Measurements from ENCODE around the gene DOP1A. TPM values are rescaled to one million over a fixed set of nuclear protein-coding genes. Genes with fewer than 3 reads are reported as not detected.

DOP1A gene
- total RNA-seq, 2 experiments from 2014 or later, result 5.4 to 7.3 TPM

- ChIA-PET POLR2A (no interaction called here), CTCF (no interaction called here)
- no peak for ATAC-seq
- Mint-ChIP-seq H3K9me3 (ENCODE audit: low read depth) (no peaks in the 10 kb centered on the region), H3K27ac (no peak overlapping the region), H3K4me3 (no peak overlapping the region), H3K27me3 (no peaks in the 10 kb centered on the region), H3K36me3 (ENCODE audit: low read depth) (peaks cover 7% of the 10 kb centered on the region), H3K4me1 (peaks cover 5% of the 10 kb centered on the region)
- intact Hi-C loops (cut with DNase I, micrococcal nuclease), result loop anchor here in 1 of 2 experiments (2.0 to 10.0 kb wide), 2 partner anchors 77 to 955 kb away; partner anchors contain the start of gene IBTK
- no peak for DNase-seq
Measured at GRCh38 chr6:83199863-83200225, 132.4 kb downstream of the DOP1A start.

- intact Hi-C loops (cut with DNase I, micrococcal nuclease), result no loop called here
- DNase-seq, result no peak
- Mint-ChIP-seq H3K27me3 (peaks cover 9% of the 10 kb centered on the region), H3K36me3 (ENCODE audit: low read depth) (no peaks in the 10 kb centered on the region), H3K27ac (no peak overlapping the region), H3K4me1 (no peaks in the 10 kb centered on the region), H3K9me3 (ENCODE audit: low read depth) (no peaks in the 10 kb centered on the region), H3K4me3 (no peak overlapping the region)
- ATAC-seq, result no peak
- CTCF ChIA-PET, result interaction anchor here (1.0 kb wide), 1 partner anchor 135 kb away, joined by 4 read pairs; the partner anchor contains the start of gene DOP1A
- POLR2A ChIA-PET, result no interaction called here
Measured at GRCh38 chr6:83202031-83202430, 134.6 kb downstream of the DOP1A start.

- no peak overlapping the region for H3K27ac Mint-ChIP-seq
- no peaks in the 10 kb centered on the region for H3K36me3 Mint-ChIP-seq (ENCODE audit: low read depth)
- H3K27me3 Mint-ChIP-seq, result peaks cover 10% of the 10 kb centered on the region
- H3K9me3 Mint-ChIP-seq (ENCODE audit: low read depth), result no peaks in the 10 kb centered on the region
- peak; percentile 72 for DNase-seq
- ChIA-PET CTCF (interaction anchor here (0.6 to 5.5 kb wide), 22 partner anchors 8 to 940 kb away, joined by 3 to 101 read pairs (median 4); partner anchors contain the start of genes DOP1A, PRSS35 and UBE3D), POLR2A (no interaction called here)
- no peak overlapping the region for H3K4me3 Mint-ChIP-seq
- ATAC-seq, result peak; percentile 99
- intact Hi-C loops (cut with DNase I, micrococcal nuclease), result loop anchor here (1.0 to 10.0 kb wide), 6 partner anchors 22 to 969 kb away; partner anchors contain the start of genes DOP1A (in 2 of the 2), PGM3 (in 2 of the 2), RWDD2A (in 2 of the 2) and IBTK (in 1 of the 2)
- H3K4me1 Mint-ChIP-seq, result peaks cover 2% of the 10 kb centered on the region
Measured at GRCh38 chr6:83215131-83216047, 147.9 kb downstream of the DOP1A start.

GRCh38 chr6:83216806-83217205, 149.3 kb downstream of the DOP1A start:
- intact Hi-C loops (cut with DNase I, micrococcal nuclease), result loop anchor here in 1 of 2 experiments (10.0 kb wide), 1 partner anchor 942 kb away; no protein-coding TSS in a partner anchor
- H3K9me3 Mint-ChIP-seq (ENCODE audit: low read depth), result no peaks in the 10 kb centered on the region
- POLR2A ChIA-PET, result no interaction called here

More at GRCh38 chr6:83216806-83217205, 149.3 kb downstream of the DOP1A start:
- Mint-ChIP-seq H3K4me3 (no peak overlapping the region), H3K27me3 (peaks cover 4% of the 10 kb centered on the region), H3K36me3 (ENCODE audit: low read depth) (no peaks in the 10 kb centered on the region), H3K4me1 (peaks cover 2% of the 10 kb centered on the region), H3K27ac (no peak overlapping the region)
- ATAC-seq, result no peak
- DNase-seq, result no peak
- CTCF ChIA-PET, result interaction anchor here (2.4 to 5.5 kb wide), 6 partner anchors 11 to 297 kb away, joined by 8 to 101 read pairs (median 10); partner anchors contain the start of genes DOP1A, PRSS35 and UBE3D

Other genes with a start within 250 kb of the DOP1A start
- gene UBE3D, start 1.8 kb upstream of the DOP1A start, total RNA-seq, result 1 to 10 TPM; 6.5 to 7.1 TPM
- 10 to 100 TPM; 12.6 to 19.6 TPM for gene PGM3, start 125.6 kb downstream of the DOP1A start, total RNA-seq
- gene RWDD2A, start 125.7 kb downstream of the DOP1A start, total RNA-seq, result 1 to 10 TPM; 1.6 to 1.9 TPM